Activated CD4-positive, alpha-beta T cell treated with anti-CD3 and anti-CD28 coated beads for 48 hours (primary cell): ENCODE data around the gene MTF1.
"Not testable (repeated sequence)": the region's sequence is repeated elsewhere in the genome, so short reads cannot be mapped to it uniquely, and the experiment has no call there.

ENCODE experiments used
- DNase-seq: peaks from one replicate; pipeline ENCODE4 v3.0.0-alpha.2; 2020

The MTF1 gene

GRCh38 chr1:37859507-37860345, at the start of gene MTF1:
TSS of gene MTF1 (minus strand) at chr1:37859592. CDS start at chr1:37857658, 1,934 bp downstream.
- DNase-seq, result peak; percentile 98

DNA sequence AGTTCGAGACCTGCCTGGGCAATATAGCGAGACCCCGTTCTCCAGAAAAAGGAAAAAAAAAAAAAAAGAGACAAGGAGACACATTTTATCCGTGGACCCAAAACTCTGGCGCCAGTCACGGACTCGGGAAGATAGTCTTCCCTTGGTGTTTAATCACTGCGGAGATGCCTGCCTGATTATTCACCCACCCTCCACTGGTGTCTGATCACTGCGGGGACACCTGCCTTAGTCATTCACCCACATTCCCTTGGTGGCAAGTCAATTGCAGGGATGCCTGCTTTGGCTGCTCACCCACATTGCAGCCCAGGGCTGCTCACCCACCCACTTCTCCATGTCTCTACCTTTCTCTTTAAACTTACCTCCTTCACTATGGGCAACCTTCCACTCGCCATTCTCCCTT, 49.1 kb upstream of the MTF1 start:
- DNase-seq, result not testable (repeated sequence)

DNA sequence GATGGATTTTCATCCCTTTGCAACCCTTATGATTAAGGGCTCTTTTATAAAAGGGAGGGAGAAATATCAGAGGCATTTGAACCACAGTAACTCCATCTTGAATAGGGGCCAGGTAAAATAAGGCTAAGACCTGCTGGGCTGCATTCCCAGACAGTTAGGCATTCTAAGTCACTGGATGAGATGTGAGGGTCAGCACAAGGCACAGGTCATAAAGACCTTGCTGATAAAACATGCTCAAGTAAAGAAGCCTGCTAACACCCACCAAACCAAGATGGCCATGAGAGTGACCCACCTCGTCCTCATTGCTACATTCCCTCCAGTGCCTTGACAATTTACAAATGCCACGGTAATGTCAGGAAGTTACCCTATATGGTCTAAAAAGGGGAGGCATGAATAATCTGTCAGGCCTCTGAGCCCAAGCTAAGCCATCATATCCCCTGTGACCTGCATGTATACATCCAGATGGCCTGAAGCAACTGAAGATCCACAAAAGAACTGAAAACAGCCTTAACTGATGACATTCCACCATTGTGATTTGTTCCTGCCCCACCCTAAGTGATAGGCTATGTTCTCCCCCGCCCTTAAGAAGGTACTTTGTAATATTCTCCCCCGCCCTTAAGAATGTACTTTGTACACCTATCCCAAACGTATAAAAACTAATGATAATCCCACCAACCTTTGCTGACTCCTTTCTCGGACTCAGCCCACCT, 48.2 kb upstream of the MTF1 start:
- DNase-seq, result not testable (repeated sequence)

- DNase-seq, result not testable (repeated sequence)
Observed at GRCh38 chr1:37906591-37906990, 47.2 kb upstream of the MTF1 start.

DNA sequence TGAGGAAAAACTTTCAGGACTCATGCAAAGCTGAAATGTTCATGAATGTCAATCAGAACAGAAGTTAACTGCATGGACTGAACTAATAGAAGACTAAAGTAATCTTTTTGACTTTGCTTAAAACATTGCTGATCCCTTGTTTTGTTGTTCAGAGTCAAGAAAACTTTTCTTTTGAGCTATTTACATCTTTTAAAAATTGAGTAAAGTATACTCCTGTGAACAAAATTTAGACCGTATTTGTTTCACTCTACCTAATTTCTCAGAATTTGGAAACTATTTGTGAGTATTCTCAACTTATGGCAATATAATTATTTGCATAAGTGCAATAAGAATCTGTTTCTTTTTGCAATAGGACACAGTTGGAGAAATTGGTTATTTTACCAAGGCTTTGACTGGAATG, 46.3 kb upstream of the MTF1 start:
- no peak for DNase-seq

- not testable (repeated sequence) for DNase-seq
Observed at GRCh38 chr1:37903921-37904320, 44.5 kb upstream of the MTF1 start.

- no peak for DNase-seq
Observed at GRCh38 chr1:37902983-37903382, 43.6 kb upstream of the MTF1 start.

DNA sequence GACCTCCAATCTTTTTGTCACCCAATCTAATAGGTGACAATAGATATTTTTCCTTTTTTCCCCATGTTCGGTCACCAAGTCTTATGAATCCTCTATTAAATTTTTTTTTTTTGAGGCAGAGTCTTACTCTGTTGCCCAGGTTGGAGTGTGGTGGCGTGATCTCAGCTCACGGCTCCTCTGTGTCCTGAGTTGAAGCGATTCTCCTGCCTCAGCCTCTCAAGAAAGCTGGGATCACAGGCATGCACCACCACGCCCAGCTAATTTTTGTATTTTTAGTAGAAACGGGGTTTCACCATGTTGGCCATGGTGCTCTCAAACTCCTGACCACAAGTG, 42.5 kb upstream of the MTF1 start:
- DNase-seq, result no peak

GRCh38 chr1:37901191-37901892, 42.0 kb upstream of the MTF1 start:
- DNase-seq, result no peak

GRCh38 chr1:37897563-37897962, 38.2 kb upstream of the MTF1 start:
- DNase-seq, result not testable (repeated sequence)

DNA sequence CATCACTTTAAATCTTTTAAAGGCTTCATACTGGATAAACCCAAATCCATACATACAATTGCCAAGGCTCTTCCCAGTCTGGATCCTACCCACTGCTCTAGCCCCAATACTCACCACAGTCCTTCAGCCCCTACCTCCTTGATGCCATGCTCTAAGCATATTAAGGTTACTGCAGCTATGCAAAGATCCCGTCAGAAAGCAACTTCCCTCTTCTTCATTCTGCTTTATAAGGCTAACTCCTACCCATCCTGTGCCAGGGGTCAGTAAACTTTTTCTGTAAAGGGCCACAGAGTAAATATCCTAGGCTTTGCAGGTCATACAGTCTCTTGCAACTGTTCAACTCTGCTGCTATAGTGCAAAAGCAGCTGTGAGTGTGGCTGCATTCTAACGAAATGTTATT, 34.3 kb upstream of the MTF1 start:
- no peak for DNase-seq

GRCh38 chr1:37892151-37893047, 33.0 kb upstream of the MTF1 start:
- no peak for DNase-seq

- no peak for DNase-seq
Observed at GRCh38 chr1:37890378-37891014, 31.1 kb upstream of the MTF1 start.

GRCh38 chr1:37888022-37888700, 28.8 kb upstream of the MTF1 start:
- no peak for DNase-seq

DNA sequence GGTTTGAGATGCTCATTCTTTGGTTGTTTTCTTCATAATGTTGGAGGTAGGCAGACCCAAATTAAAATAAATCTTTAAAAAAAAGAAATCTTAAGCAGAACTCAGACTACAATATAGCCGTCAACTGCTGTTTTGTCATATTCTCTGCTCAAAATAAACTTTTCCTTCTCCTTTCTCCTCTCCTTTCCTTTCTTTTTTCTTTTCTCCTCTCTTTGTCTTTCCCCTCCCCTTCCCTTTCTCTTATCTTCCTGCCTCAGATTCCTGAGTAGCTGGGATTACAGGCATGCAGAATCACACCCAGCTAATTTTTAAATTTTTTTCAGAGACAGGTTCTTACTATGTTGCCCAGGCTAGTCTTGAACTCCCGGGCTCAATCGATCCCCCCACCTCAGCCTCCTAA, 24.8 kb upstream of the MTF1 start:
- DNase-seq, result no peak

DNA sequence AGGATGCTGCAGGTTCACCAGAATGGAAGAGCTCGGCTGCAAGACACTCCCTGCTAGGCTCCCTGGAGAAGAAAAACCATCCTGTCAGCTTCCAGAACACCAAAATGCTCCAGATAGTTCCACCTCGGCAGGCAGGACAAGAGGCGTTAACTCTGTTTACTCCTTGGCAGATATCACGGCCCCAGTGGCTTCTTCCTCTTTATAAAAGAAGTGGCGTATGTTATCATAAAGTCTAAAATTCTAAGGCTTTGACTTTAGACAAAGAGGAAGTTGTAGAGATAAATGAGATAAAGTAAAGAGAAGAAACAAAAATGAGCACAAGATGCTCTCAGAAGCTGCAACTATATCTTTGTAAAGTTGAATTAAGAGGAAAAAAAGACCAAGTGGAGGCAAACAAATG, 24.3 kb upstream of the MTF1 start:
- DNase-seq, result no peak

GRCh38 chr1:37879865-37880264, 20.5 kb upstream of the MTF1 start:
- no peak for DNase-seq

GRCh38 chr1:37878071-37878470, 18.7 kb upstream of the MTF1 start:
- no peak for DNase-seq

DNA sequence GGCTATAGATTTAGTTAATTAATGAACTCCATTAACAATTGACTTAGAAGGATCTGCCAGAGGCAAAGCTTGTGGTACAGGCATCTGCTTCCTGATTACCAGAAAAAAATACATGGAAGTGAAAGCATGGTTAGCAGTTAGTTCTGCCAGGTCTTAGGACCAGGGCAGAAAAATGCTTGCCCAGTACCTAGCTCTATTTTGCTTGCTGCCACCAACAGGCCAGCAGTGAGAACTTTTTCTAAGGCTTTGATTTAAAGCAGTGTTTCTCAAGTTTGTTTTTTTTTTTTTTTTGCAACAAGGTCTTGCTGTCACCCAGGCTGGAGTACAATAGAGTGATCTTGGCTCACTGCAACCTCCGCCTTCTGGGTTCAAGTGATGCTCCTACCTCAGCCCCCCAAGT, 16.4 kb upstream of the MTF1 start:
- no peak for DNase-seq

DNA sequence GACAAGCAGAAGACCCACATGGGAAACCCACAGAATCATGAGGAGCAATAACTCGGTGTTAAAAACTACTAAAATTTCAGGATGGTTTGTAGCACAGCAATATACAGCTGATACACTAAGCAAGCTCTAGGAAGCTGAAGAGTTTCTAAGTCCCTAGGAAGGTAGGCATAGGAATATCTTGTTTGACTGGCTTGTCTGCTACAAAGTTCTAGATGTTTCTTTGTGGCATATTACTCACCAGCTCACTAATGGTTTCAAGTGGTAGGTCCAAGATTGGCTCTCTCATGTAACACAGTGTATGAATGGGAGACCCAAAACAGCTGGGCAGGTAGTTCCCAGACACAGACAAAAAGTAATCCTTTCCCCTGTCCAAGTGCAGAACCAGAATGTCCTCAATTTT, 13.3 kb upstream of the MTF1 start:
- no peak for DNase-seq

DNA sequence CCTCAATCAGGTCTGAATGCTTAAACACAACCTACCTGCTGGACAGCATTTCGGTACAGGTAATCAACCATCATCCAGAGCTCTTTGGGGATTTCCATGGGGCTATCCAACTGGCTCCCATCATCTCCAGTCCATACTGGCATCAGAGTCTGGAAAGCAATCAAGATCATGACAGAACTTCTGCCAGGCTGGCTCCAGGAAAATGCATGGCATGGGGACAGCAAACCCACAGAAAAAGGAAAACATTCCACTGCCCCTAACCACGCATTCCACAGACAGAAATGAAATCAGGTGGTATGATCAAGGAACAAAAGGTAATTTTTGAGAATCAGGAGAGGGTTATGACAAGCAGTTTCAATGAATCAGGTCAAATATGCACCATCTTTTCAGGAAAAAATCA, 9.1 kb upstream of the MTF1 start:
- no peak for DNase-seq

DNA sequence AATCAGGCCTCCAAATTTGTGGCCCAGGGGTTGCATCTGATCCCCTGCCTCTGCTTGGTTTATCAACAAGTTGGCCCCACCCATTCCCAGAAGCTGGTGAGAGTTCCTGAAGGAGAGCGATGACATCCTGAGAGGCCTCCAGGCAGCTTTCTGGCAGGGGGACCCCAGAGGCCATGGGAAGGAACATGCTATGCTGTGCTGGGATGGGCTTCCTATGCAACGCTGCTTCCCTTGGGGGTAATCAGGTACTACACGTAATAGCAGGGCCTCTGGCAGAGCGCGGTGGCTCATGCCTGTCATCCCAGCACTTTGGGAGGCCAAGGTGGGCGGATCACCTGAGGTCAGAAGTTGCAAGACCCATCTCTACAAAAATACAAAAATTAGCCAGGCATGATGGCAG, 8.4 kb upstream of the MTF1 start:
- no peak for DNase-seq
